Measurements from ENCODE around the gene BCL6. TPM values are rescaled to one million over a fixed set of nuclear protein-coding genes. Genes with fewer than 3 reads are reported as not detected.
A peak's percentile ranks its signal among the peaks of the same experiment; 100 is the strongest.

The BCL6 gene
- total RNA-seq, 1 donor from 2014 or later, result 106 TPM

- no peak for TF ChIP-seq CTCF (IDR thresholded peaks at IDR 0.05)
- Histone ChIP-seq H3K4me3 (no peak overlapping the region), H3K4me1 (no peaks in the 10 kb centered on the region), H3K36me3 (no peaks in the 10 kb centered on the region), H3K27ac (no peak overlapping the region), H3K9me3 (no peaks in the 10 kb centered on the region), H3K27me3 (no peaks in the 10 kb centered on the region)
- intact Hi-C loops (cut with DNase I), result no loop called here
- ATAC-seq (no peak), DNase-seq (no peak)
Measured at GRCh38 chr3:187788984-187789857, 44.0 kb upstream of the BCL6 start.

- Histone ChIP-seq H3K9me3 (no peaks in the 10 kb centered on the region), H3K4me1 (no peaks in the 10 kb centered on the region), H3K27me3 (no peaks in the 10 kb centered on the region), H3K27ac (no peak overlapping the region), H3K4me3 (no peak overlapping the region), H3K36me3 (no peaks in the 10 kb centered on the region)
- DNase-seq (no peak), ATAC-seq (peak; percentile 95)
- intact Hi-C loops (cut with DNase I), result no loop called here
- no peak for TF ChIP-seq CTCF (IDR thresholded peaks at IDR 0.05)
Measured at GRCh38 chr3:187783098-187783497, 37.8 kb upstream of the BCL6 start.

GRCh38 chr3:187782006-187782405 is 36.7 kb upstream of the BCL6 start:
- no peak for ATAC-seq
- TF ChIP-seq CTCF (IDR thresholded peaks at IDR 0.05), result no peak
- H3K36me3 ChIP-seq, result no peaks in the 10 kb centered on the region
- DNase-seq, result no peak
- intact Hi-C loops (cut with DNase I), result no loop called here
- H3K9me3 ChIP-seq, result no peaks in the 10 kb centered on the region
- no peak overlapping the region for H3K4me3 ChIP-seq
- H3K27ac ChIP-seq, result no peak overlapping the region
- no peaks in the 10 kb centered on the region for H3K4me1 ChIP-seq
- H3K27me3 ChIP-seq, result no peaks in the 10 kb centered on the region

GRCh38 chr3:187781001-187781400 is 35.7 kb upstream of the BCL6 start:
- no peak for DNase-seq
- no peak for TF ChIP-seq CTCF (IDR thresholded peaks at IDR 0.05)
- Histone ChIP-seq H3K36me3 (no peaks in the 10 kb centered on the region), H3K9me3 (no peaks in the 10 kb centered on the region), H3K27me3 (no peaks in the 10 kb centered on the region), H3K4me1 (no peaks in the 10 kb centered on the region), H3K4me3 (no peak overlapping the region), H3K27ac (no peak overlapping the region)
- ATAC-seq, result no peak
- intact Hi-C loops (cut with DNase I), result no loop called here

GRCh38 chr3:187778726-187779125 is 33.5 kb upstream of the BCL6 start:
- ATAC-seq, result no peak
- intact Hi-C loops (cut with DNase I), result no loop called here
- no peak for TF ChIP-seq CTCF (IDR thresholded peaks at IDR 0.05)
- H3K27me3 ChIP-seq, result no peaks in the 10 kb centered on the region
- H3K9me3 ChIP-seq, result no peaks in the 10 kb centered on the region
- H3K36me3 ChIP-seq, result no peaks in the 10 kb centered on the region
- no peak overlapping the region for H3K27ac ChIP-seq
- H3K4me3 ChIP-seq, result no peak overlapping the region
- no peaks in the 10 kb centered on the region for H3K4me1 ChIP-seq
- DNase-seq, result no peak

All from upper lobe of right lung (tissue), 1 donor.